Measurements from ENCODE around the gene TMEM106C.

TMEM106C gene

DNA sequence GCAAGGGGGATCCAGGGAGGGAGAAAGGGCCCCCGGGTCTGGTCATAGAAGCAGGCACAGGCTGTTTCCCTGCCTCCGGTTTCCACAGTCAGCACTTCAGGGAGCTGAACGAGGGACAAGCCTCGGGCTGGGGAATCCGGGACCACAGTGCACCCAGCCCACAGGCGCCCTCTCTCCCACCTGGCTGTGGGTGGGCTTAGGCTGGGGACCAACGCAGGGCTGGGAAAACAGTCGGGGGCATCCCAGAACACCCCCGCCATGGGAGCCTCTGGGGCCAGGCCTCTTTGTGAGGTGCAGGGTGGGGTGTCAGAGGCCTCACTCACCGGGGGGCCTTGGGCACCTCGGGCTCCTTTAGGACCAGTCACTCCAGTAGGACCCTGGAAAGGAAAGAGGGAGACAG, 16.3 kb downstream of the TMEM106C start:
- no peak for DNase-seq (ENCODE audit: low spot score)

DNA sequence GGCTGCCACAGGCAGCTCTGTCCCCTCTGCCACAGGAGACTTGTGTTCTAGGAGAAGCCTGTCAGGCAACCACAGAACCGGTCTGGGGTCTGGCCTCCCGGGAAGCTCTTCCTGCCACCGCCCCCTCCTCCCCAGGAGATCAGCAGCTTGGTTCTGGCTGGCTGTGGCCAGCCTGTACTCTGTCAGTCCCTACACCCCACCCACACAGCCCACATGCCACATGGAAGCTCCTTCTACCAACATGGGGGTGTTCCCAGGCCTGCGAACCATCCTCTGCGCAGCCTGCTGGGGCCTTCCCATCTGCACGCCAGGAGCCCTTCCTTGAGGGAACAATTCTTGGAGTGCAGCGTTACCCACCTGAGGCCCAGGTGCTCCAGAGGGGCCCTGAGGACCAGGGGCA, 16.8 kb downstream of the TMEM106C start:
- no peak for DNase-seq (ENCODE audit: low spot score)

DNA sequence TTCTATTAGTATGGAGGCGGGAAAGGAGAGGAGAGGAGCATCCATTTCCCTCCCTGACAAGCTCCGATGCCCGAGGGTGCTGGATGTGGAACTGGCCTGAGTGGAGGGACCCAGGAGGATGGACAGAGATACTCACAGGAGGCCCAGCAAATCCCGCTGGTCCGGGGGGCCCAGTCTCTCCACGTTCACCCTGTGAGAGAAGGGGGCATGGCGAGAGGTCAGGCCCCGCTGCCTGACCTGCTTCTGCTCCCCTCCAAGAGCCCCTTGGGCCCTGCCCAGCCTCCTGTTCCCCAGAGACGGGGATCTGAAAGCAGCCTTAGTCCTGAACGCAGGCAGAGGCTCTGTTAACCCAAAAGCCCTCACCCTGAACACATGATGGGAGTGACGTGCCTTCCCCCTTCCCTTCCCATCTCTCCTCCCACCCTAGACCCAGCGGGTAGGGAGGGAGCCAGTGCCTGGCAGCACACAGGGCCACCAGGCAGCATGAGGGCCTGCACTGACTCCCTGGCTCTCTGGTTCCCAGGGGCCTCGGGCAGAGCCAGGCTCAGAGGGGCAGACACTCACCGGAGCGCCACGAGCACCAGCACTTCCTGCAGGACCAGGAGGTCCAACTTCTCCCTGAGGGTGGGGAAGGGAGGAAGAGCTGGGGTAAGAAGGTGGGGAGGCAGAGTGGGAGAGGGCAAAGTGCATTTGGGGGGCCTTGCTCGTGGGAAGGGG, 17.5 kb downstream of the TMEM106C start:
- DNase-seq (ENCODE audit: low spot score): no peak

DNA sequence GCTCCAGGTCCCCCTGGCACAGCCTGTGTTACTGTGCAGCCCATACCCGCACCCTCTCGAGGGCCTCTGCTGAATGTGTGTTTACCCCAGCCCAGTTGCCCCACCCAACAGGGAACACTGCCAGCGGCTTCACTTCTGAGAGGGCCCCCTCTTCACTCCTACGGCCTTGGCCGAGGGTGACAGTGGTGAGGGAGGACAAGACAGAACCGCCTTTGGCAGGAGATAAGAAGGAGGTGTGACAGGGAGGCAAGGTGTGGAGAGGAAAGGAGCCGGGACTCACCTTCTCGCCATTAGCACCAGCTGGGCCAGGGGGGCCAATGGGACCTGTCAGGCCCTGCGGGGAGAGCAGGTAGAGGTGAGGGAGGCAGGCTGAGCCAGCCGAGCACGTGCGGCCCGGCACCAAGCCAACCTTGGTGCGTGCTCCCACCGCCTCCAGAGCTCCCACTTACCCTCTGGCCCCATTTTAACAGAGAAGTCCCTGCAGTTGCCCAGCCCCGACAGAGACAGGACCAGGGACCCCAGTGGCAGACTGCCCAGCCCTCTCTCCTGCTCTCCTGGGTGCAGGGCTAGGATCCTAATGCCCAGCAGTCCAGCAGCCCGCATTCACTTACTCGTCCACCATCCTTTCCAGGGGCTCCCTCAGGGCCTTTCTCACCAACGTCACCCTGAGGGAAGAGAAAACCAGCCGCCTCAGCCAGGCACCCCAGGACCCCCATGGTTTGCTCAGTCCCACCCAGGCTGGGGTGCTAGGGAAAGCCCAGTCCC, 18.3 kb downstream of the TMEM106C start:
- no peak for DNase-seq (ENCODE audit: low spot score)

DNA sequence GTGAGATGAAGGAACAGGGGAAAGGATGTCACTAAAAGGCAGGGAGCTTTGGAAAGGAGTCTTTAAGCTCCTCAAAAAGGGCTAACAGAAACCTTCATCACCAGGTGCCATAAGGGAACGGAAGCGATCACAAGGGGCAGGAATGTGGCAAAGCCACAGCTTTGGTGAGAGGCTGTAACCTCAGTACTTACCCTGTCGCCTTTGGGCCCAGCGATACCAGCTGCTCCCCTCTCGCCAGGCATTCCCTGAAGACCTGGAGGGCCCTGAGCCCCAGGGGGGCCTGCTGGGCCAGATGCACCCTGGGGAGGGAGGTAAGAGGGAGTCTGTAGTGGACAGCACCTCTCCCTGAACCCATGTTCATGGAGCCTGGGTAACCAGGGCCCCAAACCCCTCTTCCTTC, 18.9 kb downstream of the TMEM106C start:
- no peak for DNase-seq (ENCODE audit: low spot score)

DNA sequence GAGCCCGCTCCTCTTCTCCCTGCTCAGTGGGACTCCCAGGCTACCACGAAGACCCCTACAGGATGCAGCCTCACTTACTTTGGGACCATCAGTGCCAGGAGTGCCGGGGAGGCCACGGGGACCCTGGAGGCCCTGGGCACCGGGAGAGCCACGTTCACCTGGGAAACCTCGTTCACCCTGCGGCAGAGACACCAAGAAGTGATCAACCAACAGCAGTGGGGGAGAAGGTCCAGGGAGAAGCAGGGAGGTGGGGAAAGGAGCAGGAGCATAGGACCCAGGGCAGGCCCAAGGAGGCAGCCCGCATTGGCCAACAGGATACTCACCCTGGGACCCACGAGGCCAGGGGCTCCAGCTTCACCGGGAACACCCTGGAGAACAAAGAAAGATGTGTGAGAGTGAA, 19.4 kb downstream of the TMEM106C start:
- no peak for DNase-seq (ENCODE audit: low spot score)

DNA sequence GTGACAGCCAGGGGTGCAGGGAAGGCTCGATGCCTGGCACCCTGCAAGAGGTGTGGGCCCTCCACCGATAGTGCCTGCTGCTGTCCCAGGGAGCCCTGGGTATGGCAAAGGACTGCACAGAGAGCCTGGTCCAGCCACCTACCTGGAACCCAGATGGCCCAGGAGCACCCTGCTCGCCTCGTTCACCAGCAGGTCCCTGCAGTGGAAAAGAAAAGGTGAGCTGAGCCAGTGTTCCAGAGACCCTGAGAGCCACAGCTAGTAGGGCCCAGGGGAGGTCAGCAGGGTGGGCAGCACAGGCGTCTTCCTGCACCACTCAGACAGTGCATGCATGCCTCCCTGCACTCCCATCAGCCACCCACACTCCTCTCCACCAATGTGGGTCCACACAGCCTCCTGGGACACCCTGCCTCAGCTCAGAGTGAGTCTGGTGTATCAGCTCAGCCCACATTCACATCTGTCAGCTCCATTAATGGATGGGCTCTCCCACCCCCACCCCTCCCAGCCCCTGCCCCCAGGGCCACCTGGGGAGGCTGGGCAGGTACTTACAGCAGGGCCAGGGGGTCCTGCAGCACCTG, 20.2 kb downstream of the TMEM106C start:
- DNase-seq (ENCODE audit: low spot score): no peak

DNA sequence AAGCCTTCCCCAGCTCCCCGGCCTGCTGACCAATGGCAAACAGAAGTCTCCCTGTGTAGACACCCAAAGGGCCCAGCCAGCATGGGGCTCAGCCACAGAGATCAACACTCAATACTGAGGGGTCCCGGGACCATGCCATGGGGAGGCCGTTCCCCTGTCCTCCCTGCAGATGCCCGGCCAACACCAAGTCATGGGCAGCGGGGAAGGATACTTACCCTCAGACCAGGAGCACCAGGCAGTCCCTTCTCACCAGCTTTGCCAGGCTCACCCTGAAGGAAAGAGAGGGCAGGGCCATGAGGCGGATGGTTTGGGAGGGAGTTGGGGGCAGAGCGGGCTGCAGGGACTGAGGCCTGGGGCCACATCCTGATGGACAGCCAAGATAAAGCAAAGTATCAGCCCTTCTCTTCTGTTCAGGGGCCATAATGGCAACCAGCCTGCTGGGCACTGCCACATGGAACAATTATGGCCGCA, 21.0 kb downstream of the TMEM106C start:
- no peak for DNase-seq (ENCODE audit: low spot score)

DNA sequence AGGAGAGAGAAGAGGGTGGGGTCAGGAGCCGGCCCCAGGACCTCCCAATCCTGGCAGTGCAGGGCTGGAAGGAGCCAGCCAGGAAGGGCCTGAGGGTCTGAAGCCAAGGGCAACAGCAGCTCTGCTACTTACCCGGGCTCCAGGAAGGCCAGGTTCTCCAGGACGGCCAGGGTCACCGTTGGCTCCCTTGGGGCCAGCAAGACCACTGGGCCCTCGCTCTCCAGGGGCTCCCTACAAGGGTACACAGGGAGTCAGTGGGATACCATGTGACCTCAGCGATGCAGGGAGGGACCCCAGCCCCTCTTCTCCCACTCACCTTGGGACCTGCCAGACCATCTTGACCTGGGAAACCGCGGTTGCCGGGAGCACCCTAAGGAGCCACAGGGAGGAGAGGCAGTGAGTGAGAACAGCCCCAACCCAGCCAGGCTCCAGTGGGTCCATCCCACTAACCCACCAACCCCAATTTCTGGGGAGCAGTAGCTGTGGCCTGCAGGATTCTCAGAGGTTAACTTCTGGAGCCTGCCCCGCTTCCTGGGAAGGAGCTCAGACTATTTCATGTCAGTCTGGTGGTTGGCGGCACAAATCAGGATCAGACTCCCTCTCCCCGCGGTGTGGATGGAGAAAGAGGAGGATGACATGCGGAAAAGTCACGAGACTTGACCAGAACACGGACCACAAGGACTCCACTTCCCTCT, 22.3 kb downstream of the TMEM106C start:
- no peak for DNase-seq (ENCODE audit: low spot score)

DNA sequence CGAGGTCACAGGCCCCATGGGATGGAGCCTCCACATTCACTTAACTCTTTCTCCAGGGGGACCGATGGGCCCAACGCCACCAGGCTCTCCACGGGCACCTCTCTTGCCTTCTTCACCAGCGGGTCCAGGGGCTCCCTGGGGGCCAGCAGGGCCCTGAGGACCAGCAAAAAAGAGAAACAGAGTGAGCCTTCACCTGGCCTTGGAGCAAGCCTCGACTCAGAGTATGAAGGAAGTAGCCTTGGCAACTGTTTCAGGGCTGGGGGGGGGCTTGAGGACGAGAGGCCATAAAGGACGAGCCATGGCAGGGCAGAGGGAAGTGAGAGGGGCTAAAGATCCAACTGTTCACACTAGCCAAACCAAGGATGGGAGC, 22.9 kb downstream of the TMEM106C start:
- no peak for DNase-seq (ENCODE audit: low spot score)

DNA sequence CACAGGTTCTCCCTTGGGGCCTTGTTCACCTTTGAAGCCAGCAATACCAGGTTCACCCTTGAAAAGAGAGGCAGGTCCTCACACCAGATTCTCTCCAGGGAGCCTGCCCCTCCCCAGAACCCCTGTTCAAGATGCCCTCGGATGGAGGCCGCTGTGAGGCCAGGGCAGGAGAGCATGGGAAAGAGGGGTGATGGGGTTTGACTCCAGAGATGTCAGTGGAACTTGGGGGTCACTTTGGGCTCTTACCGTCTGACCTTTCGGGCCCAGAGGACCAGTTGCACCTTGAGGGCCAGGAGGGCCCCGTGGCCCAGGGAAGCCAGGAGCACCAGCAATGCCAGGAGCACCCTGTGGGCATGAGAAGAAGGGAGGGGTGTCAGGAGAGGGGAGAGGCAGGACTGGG, 23.4 kb downstream of the TMEM106C start:
- DNase-seq (ENCODE audit: low spot score): no peak

DNA sequence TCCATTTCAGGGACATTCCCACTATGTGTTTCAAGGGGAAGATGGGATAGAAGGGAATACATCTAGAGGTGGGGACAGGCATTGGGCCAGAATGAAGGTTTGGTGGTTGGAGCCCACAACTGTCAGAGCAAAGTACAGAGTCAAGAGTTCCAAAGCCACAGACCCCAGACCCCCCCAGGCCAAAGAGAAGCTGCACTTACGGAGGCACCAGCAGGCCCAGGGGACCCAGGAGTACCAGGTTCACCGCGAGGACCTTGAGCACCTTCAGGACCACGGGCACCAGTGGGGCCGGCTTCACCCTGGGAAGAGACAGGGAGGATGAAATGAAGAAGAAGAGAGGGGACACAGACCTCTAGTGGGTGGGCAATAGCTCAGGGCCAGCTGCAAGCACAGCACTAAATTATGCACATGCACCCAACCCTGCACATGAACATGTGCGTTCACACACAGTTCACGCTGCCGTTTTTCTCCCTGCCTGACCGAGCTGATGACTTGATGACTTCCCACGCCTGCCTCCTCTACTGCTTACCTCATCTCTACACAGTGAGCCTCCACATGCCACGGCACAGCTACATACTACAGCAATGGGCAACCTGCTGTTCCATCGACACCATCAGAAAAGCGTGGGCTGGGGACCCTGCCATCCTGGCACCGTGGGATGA, 24.1 kb downstream of the TMEM106C start:
- DNase-seq (ENCODE audit: low spot score): no peak

DNA sequence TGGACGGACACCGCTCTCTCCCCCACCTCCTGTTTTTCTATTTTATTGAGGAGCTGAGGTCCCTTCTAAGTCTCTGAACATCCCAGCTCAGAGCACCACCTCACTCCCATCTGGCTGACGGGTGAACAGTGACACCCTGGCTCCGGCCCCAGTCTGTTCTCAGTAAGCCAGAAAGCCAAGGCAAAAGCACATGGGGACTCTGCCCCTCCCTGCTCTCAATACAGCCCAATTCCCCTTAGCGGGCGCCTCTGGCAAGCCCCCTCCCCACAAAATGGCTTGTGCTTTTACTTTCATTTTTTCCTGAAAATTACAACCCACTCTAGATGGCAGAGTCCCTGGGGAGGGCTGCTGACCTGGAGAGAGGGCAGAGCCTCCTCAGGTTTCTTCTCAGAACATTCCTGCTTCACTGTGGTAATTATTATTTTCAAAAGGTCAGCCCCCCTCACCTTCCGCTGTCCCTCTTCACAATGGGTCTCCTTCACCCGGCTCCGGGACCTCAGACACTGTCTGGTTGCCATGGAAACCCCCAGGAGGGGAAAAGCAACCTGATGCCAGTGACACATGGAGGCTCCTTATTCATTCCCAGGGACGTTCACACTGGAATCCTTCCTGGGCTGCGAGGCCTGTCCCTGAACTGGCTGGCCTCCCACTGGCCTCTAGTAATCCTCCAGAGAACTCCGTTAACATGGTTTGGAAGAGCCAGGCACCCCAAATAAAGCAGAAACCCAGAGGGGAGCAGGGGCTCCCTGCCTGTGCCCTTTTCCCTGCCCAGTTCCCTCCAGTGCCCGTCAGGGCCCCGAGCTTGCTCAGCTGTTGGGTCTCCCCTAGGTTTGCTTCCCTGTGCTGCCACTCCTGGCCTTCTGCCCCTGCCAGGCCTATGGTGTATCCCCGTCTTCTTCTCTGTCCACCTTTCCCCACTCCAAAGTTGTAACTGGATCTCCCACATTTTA, 25.0 kb downstream of the TMEM106C start:
- DNase-seq (ENCODE audit: low spot score): no peak

DNA sequence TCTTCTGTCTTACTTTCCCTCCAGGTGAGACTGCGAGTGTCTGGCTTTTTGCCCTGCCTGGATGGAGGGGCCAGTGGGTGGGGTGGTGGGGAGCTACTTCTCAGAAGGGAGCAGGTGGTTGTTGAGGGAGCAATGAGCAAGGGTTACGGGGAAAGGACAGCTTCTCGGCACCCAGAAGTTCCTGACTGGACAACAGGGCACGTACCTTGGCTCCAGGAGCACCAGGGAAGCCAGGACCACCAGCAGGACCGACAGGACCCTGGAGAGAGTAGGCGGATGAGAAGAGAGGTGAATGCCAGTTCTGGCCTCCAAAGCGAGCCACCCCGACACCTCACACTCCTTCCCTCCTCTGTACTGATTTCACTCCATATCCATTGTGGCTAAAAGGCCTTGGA, 25.6 kb downstream of the TMEM106C start:
- DNase-seq (ENCODE audit: low spot score): no peak

DNA sequence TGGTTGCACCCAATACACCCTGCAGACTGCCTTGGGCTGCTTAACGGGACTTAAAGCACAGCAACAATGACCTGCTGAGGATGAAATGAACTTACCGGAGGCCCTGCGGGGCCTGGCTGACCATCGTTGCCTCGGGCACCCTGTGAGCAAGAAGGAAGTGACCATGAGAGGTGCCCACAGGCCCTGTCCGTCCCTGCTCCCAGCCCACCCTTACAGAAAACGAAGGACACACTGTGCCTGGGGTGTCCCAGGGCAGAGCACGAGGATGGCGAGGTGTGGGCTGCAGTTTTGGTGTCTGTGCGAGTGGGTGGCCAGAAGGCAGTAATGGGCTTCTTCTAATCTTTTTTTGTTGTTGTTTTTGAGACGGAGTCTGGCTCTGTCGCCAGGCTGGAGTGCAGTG, 26.3 kb downstream of the TMEM106C start:
- no peak for DNase-seq (ENCODE audit: low spot score)

DNA sequence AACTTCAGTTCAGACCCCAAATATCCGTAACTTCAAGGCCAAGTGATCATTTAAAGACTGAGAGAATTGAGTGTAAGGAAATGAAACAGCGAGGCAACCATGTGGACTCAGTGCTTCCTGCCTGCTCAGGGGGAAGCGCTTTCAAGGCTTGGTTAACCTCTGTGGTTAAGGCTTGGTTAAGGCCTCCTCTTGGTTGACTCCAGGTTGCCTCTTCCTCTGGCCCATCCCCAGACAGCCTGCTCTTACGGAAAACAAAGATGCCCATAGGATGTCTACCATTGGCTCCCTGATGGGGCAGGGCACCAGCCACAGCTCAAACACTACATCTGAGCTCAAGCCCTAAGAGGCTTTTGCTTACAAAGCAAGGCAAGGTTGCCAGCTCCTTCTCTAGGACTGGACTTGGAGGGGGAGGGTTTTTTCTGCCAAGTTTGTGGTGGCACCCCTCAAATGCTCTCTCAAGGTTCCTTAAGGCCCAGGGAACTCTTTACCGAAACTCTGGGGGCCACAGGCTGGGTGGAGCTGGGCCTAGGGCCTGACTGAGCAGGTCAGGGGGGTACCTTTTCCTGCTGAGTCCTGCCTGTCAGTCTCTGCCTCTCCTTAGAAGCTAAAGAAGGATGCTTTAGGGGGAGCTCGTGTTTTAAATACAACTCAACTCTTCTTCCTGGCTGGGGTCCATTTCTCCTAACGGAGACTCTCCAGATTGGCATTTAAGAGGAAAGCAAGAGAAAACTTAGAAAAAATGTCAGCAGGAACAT, 27.1 kb downstream of the TMEM106C start:
- DNase-seq (ENCODE audit: low spot score): peak; percentile 15

DNA sequence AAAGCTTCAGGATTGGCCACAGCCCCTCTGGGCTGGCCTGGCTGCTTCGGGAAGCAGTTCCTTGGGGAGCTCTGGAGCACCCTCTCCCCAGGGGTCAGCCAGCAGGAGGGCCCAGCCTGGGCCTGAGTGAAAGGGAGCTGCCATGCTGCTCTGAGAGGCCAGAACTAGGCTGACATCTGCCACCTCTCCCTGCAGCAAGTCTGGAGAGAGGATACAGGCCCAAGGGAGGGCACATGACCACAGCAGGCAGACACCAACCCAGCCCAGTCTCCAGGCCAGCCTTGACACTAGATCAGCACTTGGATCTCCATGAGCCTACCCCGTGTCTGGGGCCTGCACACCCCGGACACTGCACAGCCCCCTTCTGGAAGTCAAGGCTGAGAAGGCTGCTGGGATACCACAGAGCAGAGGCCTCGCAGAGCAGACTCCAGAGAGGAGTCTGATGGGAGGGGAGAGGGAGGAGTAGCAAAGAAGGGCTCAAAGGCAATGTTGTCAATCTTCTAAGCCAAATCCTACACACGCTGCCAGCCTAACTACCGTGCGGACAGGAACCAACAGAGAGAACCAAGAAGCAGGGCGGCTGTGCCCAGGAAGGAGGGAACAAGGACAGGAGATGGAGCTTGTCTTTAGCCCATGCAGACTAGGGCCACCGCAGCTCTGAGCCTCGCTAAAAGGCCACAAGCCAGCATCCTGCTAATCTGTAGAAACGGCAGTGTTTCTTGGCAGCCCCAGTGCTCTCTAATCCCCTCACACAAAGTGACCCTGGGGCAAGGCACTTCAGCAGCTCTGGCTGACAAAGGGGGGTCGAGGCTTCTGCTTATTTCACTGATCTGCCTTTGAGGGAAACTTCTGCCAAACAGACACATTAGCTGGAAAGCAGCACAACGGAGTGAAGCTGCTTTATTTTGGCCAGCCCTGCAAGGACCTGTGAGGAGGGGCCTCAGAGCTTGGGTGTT, 28.0 kb downstream of the TMEM106C start:
- no peak for DNase-seq (ENCODE audit: low spot score)

DNA sequence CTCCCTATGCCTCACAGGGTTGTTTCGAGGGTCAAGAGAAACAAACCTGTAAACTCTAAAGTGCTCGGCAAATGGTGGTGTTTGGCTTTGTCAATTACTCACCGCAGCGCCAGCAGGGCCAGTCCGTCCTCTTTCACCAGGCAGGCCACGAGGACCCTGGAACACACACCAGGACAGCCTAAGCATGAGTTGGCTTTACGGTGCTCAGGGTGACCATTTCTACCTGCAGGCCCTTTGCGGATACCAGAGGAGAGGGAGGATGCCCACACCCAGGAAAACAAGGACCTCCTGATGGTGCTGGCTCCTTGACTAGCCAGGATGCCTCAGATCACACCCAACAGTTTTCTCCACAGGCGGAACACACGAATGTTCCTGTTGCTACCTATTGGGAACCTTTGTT, 29.4 kb downstream of the TMEM106C start:
- DNase-seq (ENCODE audit: low spot score): no peak

DNA sequence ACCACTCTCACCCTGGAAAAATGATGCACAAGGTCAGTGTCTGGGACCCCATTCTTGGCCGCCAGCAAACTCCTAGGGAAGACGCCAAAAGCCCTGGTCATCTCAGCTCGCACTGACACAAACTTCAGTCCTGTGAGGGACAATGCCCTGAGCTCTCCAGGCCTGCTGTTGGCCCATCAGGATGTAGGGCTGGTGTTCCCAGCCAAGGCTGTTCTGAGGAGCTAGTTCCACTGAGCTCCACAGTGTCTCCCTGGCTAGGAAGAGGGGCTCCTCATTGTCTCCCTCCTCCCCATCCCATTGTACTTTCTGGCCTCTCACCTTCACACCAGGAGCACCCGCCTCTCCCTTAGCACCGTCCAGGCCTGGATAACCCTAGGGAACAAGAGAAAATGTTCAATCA, 30.1 kb downstream of the TMEM106C start:
- DNase-seq (ENCODE audit: low spot score): no peak
